ENCODE measurements around the gene OR2F1.

The OR2F1 gene

GRCh38 chr7:143954544-143954943 is at the start of gene OR2F1:
TSS of gene OR2F1 (plus strand) at chr7:143954844. CDS start at chr7:143959971, 5,127 bp downstream.
- no peak for DNase-seq

- DNase-seq = no peak
These were observed 49.1 kb upstream of the OR2F1 start for GRCh38 chr7:143905509-143905908.

- peak; percentile 65 for DNase-seq
These were observed 48.5 kb upstream of the OR2F1 start for GRCh38 chr7:143906151-143906550.

GRCh38 chr7:143906895-143907294 is 47.7 kb upstream of the OR2F1 start:
- DNase-seq = no peak

GRCh38 chr7:143908120-143908519 is 46.5 kb upstream of the OR2F1 start:
- DNase-seq = no peak

- DNase-seq = no peak
These were observed 44.8 kb upstream of the OR2F1 start for GRCh38 chr7:143909863-143910262.

- no peak for DNase-seq
These were observed 44.0 kb upstream of the OR2F1 start for GRCh38 chr7:143910473-143911248.

- no peak for DNase-seq
These were observed 40.6 kb upstream of the OR2F1 start for GRCh38 chr7:143913945-143914615.

- no peak for DNase-seq
These were observed 39.5 kb upstream of the OR2F1 start for GRCh38 chr7:143914938-143915652.

- DNase-seq = peak; percentile 29
These were observed 29.8 kb upstream of the OR2F1 start for GRCh38 chr7:143924851-143925250.

- DNase-seq = no peak
These were observed 25.3 kb upstream of the OR2F1 start for GRCh38 chr7:143929224-143929920.

- no peak for DNase-seq
These were observed 22.9 kb upstream of the OR2F1 start for GRCh38 chr7:143931739-143932138.

- DNase-seq = no peak
These were observed 19.9 kb upstream of the OR2F1 start, which contains the start of gene OR2F2 for GRCh38 chr7:143934526-143935325. TSS of gene OR2F2 (plus strand) at chr7:143935233. CDS start at chr7:143935233, 0 bp downstream.

GRCh38 chr7:143936087-143937009 is 18.3 kb upstream of the OR2F1 start:
- DNase-seq = no peak

GRCh38 chr7:143938379-143939243 is 16.0 kb upstream of the OR2F1 start:
- no peak for DNase-seq

GRCh38 chr7:143945423-143945822 is 9.2 kb upstream of the OR2F1 start:
- DNase-seq = no peak

GRCh38 chr7:143947111-143947510 is 7.5 kb upstream of the OR2F1 start:
- DNase-seq = no peak

GRCh38 chr7:143948733-143949132 is 5.9 kb upstream of the OR2F1 start:
- DNase-seq = no peak

- DNase-seq = no peak
These were observed 1.2 kb upstream of the OR2F1 start for GRCh38 chr7:143953421-143953820.

- no peak for DNase-seq
These were observed 509 bp upstream of the OR2F1 start for GRCh38 chr7:143954135-143954534.

Data from NCI-H82 (cell line).